Immature natural killer cell (primary cell): Measurements from ENCODE around the gene POLRMT. TPM values are rescaled to one million over a fixed set of nuclear protein-coding genes. Genes with fewer than 3 reads are reported as not detected.
"Not testable (repeated sequence)": the region's sequence is repeated elsewhere in the genome, so short reads cannot be mapped to it uniquely, and the experiment has no call there.

ENCODE experiments used
- DNase-seq, 3 donors: peaks; one replicate each; pipeline ENCODE4 v3.0.0; 2022; ENCODE audit warnings: mixed read lengths in 1 of 3
- H3K27ac Mint-ChIP-seq, 6 donors: one replicate each; pipeline ENCODE4 v1.8.0; 2020; ENCODE audit warnings: mixed read lengths in 6 of 6, mild to moderate bottlenecking in 5 of 6, inconsistent platforms in 4 of 6, moderate library complexity in 3 of 6
- H3K27me3 Mint-ChIP-seq, 3 donors: one replicate each; pipeline ENCODE4 v1.8.0; 2020 to 2021; ENCODE audit warnings: low read depth in 3 of 3, mild to moderate bottlenecking in 3 of 3, mixed read lengths in 3 of 3, moderate library complexity in 3 of 3, inconsistent platforms in 1 of 3
- H3K36me3 Mint-ChIP-seq, 3 donors: one replicate each; pipeline ENCODE4 v1.8.0; 2020; ENCODE audit warnings: mixed read lengths in 3 of 3, inconsistent platforms in 2 of 3, mild to moderate bottlenecking in 2 of 3
- H3K4me1 Mint-ChIP-seq, 2 donors: one replicate each; pipeline ENCODE4 v1.8.0; 2020; ENCODE audit warnings: inconsistent platforms in 2 of 2, mild to moderate bottlenecking in 2 of 2, mixed read lengths in 2 of 2, moderate library complexity in 1 of 2
- H3K4me3 Mint-ChIP-seq, 5 donors: one replicate each; pipeline ENCODE4 v1.8.0; 2020; ENCODE audit warnings: mild to moderate bottlenecking in 5 of 5, mixed read lengths in 5 of 5, inconsistent platforms in 3 of 5, moderate library complexity in 3 of 5
- H3K9me3 Mint-ChIP-seq, 6 donors: one replicate each; pipeline ENCODE4 v1.8.0; 2020; ENCODE audit warnings: mild to moderate bottlenecking in 6 of 6, mixed read lengths in 6 of 6, inconsistent platforms in 4 of 6, moderate library complexity in 3 of 6
- polyA plus RNA-seq, 3 donors: library from polyadenylated mRNA; unstranded; fragments of 300-500 nt; fragmentation: Illumina TruSeq; gene quantifications; one replicate each; pipeline ENCODE4 v1.2.3, GENCODE V29; 2021

POLRMT gene
- polyA plus RNA-seq, 3 donors from 2014 or later: 26.6 to 38.1 (median 37.5) TPM

GRCh38 chr19:613732-614567 is 19.4 kb downstream of the POLRMT start:
- no peaks in the 10 kb centered on the region for H3K9me3 Mint-ChIP-seq
- peaks cover 0 to 5% (median 3%) of the 10 kb centered on the region in 3 donors for H3K27me3 Mint-ChIP-seq
- H3K36me3 Mint-ChIP-seq: peaks cover 3 to 12% (median 3%) of the 10 kb centered on the region in 3 donors
- no peak overlapping the region for H3K27ac Mint-ChIP-seq
- H3K4me3 Mint-ChIP-seq: no peak overlapping the region
- peaks cover 22 to 25% of the 10 kb centered on the region in 2 donors for H3K4me1 Mint-ChIP-seq
- DNase-seq: no peak

GRCh38 chr19:612941-613340 is 20.4 kb downstream of the POLRMT start:
- H3K27ac Mint-ChIP-seq: no peak overlapping the region
- no peak for DNase-seq
- H3K4me1 Mint-ChIP-seq: peaks cover 22 to 29% of the 10 kb centered on the region in 2 donors
- H3K36me3 Mint-ChIP-seq: peaks cover 3 to 9% (median 3%) of the 10 kb centered on the region in 3 donors
- H3K27me3 Mint-ChIP-seq: peaks cover 0 to 3% (median 1%) of the 10 kb centered on the region in 3 donors
- H3K9me3 Mint-ChIP-seq: no peaks in the 10 kb centered on the region
- H3K4me3 Mint-ChIP-seq: peak overlapping the region in 1 of 5 donors; percentile 13

- peaks cover 0 to 3% (median 1%) of the 10 kb centered on the region in 3 donors for H3K27me3 Mint-ChIP-seq
- DNase-seq: peak; percentile 62 to 68 (median 67)
- peak overlapping the region; percentile 70 to 94 (median 80) for H3K27ac Mint-ChIP-seq
- H3K4me1 Mint-ChIP-seq: peaks cover 22 to 31% of the 10 kb centered on the region in 2 donors
- no peaks in the 10 kb centered on the region for H3K9me3 Mint-ChIP-seq
- H3K4me3 Mint-ChIP-seq: peak overlapping the region; percentile 79 to 87 (median 86)
- H3K36me3 Mint-ChIP-seq: peaks cover 3% of the 10 kb centered on the region in 3 donors
These were observed 21.9 kb downstream of the POLRMT start for GRCh38 chr19:611481-611868.

GRCh38 chr19:610801-611480 is 22.4 kb downstream of the POLRMT start:
- Mint-ChIP-seq H3K36me3 (peaks cover 3% of the 10 kb centered on the region in 3 donors), H3K4me3 (peak overlapping the region; percentile 79 to 87 (median 86)), H3K9me3 (no peaks in the 10 kb centered on the region), H3K27me3 (peaks cover 0 to 3% (median 1%) of the 10 kb centered on the region in 3 donors), H3K4me1 (peaks cover 22 to 31% of the 10 kb centered on the region in 2 donors), H3K27ac (peak overlapping the region; percentile 79 to 94 (median 80))
- DNase-seq: peak; percentile 41 to 50 (median 41)

GRCh38 chr19:610071-610800 is 23.1 kb downstream of the POLRMT start:
- Mint-ChIP-seq H3K27me3 (peaks cover 0 to 3% (median 1%) of the 10 kb centered on the region in 3 donors), H3K4me3 (peak overlapping the region; percentile 79 to 87 (median 86))
- peak; percentile 16 to 34 (median 18) for DNase-seq

GRCh38 chr19:609004-609346 is 24.4 kb downstream of the POLRMT start:
- Mint-ChIP-seq H3K9me3 (no peaks in the 10 kb centered on the region), H3K27ac (no peak overlapping the region), H3K4me1 (peaks cover 17 to 25% of the 10 kb centered on the region in 2 donors), H3K36me3 (no peaks in the 10 kb centered on the region), H3K27me3 (peaks cover 0 to 3% (median 0%) of the 10 kb centered on the region in 3 donors), H3K4me3 (no peak overlapping the region)
- DNase-seq: peak; percentile 36 to 46 (median 37)

More at GRCh38 chr19:610071-610800, 23.1 kb downstream of the POLRMT start:
- Mint-ChIP-seq H3K36me3 (no peaks in the 10 kb centered on the region), H3K4me1 (peaks cover 17 to 27% of the 10 kb centered on the region in 2 donors), H3K9me3 (no peaks in the 10 kb centered on the region), H3K27ac (peak overlapping the region; percentile 80 to 94 (median 86))

- peak overlapping the region in 1 of 5 donors; percentile 68 for H3K4me3 Mint-ChIP-seq
- H3K27me3 Mint-ChIP-seq: peaks cover 0 to 3% (median 0%) of the 10 kb centered on the region in 3 donors
- H3K4me1 Mint-ChIP-seq: peaks cover 17 to 25% of the 10 kb centered on the region in 2 donors
- peak overlapping the region in 2 of 6 donors; percentile 35 to 45 for H3K27ac Mint-ChIP-seq
- DNase-seq: no peak
- no peaks in the 10 kb centered on the region for H3K36me3 Mint-ChIP-seq
- H3K9me3 Mint-ChIP-seq: no peaks in the 10 kb centered on the region
These were observed 25.0 kb downstream of the POLRMT start for GRCh38 chr19:608155-609003.

GRCh38 chr19:607301-608154 is 25.8 kb downstream of the POLRMT start:
- Mint-ChIP-seq H3K4me1 (peaks cover 17 to 25% of the 10 kb centered on the region in 2 donors), H3K27me3 (peaks cover 0 to 3% (median 0%) of the 10 kb centered on the region in 3 donors), H3K27ac (peak overlapping the region in 2 of 6 donors; percentile 39 to 40), H3K9me3 (peaks cover 0 to under 1% (median 0%) of the 10 kb centered on the region in 6 donors), H3K4me3 (no peak overlapping the region), H3K36me3 (no peaks in the 10 kb centered on the region)
- DNase-seq: no peak

- H3K4me3 Mint-ChIP-seq: peak overlapping the region in 2 of 5 donors; percentile 64 to 65
- not testable (repeated sequence) for H3K9me3 Mint-ChIP-seq, H3K36me3 Mint-ChIP-seq, H3K27me3 Mint-ChIP-seq, DNase-seq, H3K27ac Mint-ChIP-seq
- H3K4me1 Mint-ChIP-seq: peaks cover 5 to 12% of the 10 kb centered on the region in 2 donors
These were observed 28.0 kb downstream of the POLRMT start for GRCh38 chr19:605061-605971.

GRCh38 chr19:604355-604754 is 29.0 kb downstream of the POLRMT start:
- Mint-ChIP-seq H3K4me1 (peaks cover 0 to 7% of the 10 kb centered on the region in 2 donors), H3K27ac (no peak overlapping the region), H3K36me3 (no peaks in the 10 kb centered on the region), H3K27me3 (peaks cover 0 to 7% (median 0%) of the 10 kb centered on the region in 3 donors), H3K9me3 (peaks cover 0 to 1% (median 0%) of the 10 kb centered on the region in 6 donors), H3K4me3 (no peak overlapping the region)
- DNase-seq: peak; percentile 26 to 34 (median 32)

GRCh38 chr19:603779-604178 is 29.6 kb downstream of the POLRMT start:
- not testable (repeated sequence) for H3K9me3 Mint-ChIP-seq, H3K36me3 Mint-ChIP-seq, H3K4me1 Mint-ChIP-seq, H3K27ac Mint-ChIP-seq, DNase-seq, H3K4me3 Mint-ChIP-seq, H3K27me3 Mint-ChIP-seq
